Activated CD4-positive, CD25-positive, alpha-beta regulatory T cell treated with anti-CD3 and anti-CD28 coated beads, Interleukin-2, amount 50 U/mL, for 72 hours (primary cell): ENCODE data around the gene ACBD4.

ENCODE experiments used
- DNase-seq: peaks from one replicate; pipeline ENCODE4 v3.0.0; 2021

ACBD4 gene

DNA sequence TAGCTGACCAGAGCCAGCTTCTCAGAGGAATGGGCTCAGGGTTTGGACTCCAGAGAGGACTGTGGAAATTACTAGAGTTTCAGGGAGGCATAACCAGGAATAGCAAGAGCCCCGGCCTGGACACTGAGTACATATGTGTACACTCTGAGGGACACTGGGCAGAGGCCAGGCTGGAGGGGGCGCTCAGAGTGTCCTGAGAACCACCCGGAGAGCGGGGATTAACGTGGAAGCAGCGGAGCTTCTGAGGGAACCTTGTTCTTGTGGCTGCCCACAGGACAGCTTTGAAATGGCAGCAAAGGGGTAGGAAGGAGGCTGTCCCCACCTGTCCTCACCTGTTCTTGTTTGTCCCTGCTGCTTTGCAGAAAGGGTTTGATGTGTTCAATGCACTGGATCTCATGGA lies 31.0 kb upstream of the ACBD4 start:
- no peak for DNase-seq

DNA sequence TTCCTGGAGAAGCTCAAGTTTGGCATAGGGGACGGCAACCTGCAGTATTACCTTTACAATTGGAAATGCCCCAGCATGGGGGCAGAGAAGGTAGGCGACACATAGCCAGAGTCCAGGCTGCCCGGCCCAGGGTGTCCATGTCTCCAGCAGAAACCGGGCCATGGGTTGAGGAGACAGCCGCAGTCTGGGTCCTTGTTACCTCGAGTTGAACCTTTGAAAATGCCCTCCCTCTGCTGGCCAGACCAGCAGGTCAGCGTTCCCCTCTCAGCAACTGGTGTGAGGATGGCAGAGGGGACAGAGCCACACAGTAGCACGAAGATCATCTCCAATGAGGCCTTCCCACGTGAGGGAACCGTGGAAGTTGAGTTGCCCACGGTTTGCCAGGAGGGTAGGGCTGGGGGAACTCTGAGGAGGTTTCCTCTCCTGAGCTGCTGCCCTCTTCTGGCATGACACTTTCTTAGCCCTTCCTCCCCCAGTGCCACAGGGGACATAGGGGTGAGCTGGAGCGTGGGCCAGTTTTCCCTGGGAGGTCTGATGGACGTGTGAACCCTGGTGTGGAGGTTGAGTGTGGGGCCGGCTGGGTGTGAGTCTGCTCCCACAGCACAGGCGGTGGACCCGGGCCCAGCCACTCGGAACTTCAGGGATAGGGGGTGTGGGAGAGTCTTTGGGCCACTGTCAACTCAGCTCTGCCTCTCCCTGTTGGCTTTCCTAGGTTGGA lies 30.4 kb upstream of the ACBD4 start:
- DNase-seq: no peak

DNA sequence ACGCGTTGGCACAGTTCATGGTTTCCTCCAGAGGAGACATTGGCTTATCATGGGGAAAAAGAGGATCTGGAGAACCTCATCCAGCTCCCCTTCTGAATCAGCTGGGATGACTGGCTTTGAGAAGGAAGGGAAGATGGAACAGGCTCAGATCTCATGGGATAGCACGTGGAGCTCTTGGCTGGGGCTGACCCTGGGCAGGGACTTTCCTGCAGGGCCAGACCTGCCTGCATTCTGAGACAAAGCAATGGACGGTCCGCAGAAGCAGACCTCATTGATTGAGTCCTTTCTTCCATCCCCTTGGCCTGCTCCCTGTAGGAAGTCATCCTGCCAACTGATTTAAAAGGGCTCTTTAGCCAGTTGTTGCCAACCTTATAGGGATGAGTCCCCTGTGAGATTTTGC lies 29.4 kb upstream of the ACBD4 start:
- DNase-seq: no peak

DNA sequence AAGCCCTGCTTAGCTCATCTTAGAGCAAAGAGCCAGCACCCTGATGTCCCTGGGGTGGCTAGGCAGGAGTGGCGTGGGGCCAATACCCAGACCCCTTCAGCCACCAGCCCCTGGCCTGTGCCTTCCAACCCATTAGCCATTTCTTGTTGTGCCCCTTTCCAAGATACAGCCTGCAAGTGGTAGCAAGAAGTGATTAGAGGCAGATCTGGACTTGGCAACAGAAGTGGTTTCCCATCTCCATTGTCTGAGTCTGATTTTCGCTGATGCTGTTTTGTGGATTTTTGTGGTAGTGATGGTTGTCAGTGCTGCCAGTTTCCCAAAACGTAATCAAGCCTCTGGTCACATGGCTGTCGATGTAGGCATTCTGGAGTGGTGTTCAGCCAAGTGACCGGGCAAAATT lies 28.9 kb upstream of the ACBD4 start:
- DNase-seq: no peak

GRCh38 chr17:45107293-45108010 lies 28.0 kb upstream of the ACBD4 start:
- no peak for DNase-seq

DNA sequence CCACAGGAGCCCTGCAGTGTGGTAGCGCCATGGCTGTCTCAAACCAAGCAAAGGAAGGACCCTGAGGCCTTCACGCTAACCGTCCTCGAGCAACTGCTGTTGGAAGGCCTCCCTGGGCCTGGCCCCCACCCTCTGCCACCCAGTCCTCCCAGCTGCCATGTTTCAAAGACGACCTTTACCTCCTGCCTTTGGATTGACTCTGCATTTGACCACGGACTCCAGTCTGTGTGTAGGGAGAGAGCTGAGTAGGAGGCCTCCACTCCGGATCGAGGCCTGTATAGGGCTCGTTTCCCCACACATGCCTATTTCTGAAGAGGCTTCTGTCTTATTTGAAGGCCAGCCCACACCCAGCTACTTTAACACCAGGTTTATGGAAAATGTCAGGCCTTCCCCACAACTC lies 27.4 kb upstream of the ACBD4 start:
- no peak for DNase-seq

DNA sequence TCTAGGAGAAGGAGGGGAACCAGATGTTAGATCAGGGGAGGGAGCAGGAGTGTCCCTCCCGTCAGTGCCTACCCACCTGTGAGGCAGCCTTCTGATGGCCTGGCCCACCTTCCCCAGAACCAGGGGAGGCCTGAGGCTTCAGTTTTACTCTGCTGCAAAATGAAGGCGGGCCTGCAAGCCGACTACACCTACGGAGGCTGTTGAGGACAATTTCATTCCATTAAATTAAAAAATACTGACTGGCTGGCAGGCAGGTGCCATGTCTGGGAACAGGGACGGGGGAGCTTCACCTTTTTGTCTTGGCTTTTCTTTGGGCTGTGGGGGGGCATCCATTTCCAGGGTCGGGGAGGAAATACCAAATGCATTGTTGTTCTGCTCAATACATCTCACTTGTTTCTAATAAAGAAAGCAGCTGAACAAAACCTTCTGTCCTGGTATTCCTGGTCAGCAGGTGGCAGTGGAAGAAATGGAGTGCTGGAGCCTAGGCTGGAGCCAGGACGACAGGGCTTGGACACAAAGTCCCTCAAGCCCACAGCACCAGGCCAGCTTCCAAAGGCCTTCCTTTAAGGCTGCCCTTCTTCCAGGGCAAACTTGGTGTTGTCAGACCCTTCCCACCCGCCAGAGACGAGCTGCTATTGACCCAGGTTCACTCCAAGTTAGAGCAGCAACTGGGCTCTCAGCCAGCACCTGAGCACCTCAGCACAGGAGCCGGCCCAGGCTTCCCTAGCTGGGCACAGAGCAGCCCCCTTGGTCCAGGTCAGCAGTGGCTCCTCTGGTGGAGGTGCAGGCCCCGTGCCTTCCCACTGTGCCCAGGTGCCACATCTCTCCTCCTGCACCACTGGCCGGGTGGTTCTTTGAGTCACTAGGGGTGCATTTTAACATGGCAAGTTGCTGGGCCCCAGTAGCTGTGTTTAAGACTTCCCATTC lies 26.6 kb upstream of the ACBD4 start:
- DNase-seq: no peak

DNA sequence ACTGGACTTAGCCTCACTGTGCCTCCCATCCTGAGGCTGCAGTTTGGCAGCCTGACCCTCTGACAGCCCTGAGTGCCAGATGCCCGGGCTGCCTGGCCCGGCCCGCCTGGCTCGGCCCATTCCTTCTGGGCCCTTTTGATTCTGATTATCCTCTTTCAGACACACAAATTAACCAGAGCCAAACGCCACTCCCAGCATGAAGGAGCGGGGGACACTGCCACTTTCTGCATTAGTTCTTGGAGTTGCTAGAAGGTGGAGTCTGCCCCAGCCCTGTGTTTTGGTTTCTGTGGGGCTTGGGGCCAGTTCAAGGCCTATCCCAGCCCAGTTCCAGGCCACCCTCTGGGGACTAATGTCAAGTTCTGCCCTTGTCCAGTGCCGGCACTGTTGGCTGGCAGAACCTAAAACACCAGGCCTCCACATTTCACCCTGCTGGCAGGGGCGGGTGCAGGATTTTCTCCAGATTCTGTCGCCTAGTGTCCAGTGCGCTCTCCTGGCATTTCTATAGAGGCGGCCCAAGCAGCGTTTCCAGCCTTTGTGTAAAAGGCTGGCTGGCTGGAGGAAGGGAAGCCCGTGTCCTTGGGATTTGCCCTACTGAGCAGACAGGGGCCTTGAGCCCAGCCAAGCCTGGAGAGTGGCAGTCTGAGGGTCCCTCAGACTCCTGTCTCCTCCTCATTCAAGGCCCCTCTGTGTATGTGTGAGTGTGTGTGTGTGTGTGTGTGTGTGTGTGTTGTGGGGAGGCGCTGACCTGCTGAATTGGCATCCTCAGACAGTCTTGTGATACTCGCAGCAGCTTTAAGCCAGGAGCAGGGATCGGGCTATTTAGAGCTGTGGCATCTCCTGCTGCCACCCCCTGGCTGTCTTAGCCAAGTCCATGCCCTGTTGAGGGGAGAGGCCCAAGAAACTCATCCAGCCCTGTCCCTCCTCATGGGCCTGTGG lies 24.5 kb upstream of the ACBD4 start:
- no peak for DNase-seq

GRCh38 chr17:45111850-45112249 lies 23.6 kb upstream of the ACBD4 start:
- no peak for DNase-seq

DNA sequence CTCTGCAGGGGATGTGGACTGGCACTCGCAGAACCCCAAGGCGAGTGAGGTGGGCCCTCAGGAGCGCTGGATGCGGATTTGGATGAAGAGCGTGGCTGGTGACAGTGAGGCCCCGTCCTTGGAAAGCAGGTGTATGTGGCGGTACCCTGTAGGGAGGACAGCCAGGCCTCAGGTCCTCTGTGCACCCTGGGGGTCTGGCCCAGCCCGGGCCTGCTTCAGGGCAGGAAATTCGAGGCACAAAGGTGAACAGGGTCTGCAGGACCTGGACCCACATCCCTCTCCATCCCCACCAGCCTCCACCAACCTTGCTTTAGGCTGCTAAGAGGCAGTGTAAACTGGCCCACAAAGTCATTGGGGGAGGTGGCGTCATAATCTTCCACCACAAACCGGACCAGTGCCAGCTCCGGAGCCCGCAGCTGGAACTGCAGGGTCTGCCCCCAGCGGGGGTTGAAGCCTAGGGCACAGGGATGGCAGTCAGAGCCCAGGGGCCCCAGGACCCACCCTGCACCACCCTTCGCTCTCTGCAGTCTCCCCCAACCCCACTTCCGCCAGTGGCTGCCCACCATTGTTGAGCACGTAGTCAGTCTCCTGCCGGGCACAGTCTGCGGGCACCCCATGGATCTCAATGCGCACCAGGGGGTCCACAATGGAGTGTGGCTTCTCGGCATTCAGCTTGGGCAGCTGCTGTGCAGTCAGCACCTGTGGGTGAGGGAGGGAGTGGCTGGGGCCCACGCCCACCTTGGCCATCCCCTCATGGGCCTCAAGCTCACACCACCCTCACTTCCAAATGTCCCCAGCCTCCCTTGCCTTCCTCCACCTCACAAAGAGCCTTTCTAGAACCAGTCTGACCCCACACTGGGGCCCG lies 22.7 kb upstream of the ACBD4 start:
- DNase-seq: no peak

- DNase-seq: no peak
These were observed 22.1 kb upstream of the ACBD4 start for GRCh38 chr17:45113424-45113754.

DNA sequence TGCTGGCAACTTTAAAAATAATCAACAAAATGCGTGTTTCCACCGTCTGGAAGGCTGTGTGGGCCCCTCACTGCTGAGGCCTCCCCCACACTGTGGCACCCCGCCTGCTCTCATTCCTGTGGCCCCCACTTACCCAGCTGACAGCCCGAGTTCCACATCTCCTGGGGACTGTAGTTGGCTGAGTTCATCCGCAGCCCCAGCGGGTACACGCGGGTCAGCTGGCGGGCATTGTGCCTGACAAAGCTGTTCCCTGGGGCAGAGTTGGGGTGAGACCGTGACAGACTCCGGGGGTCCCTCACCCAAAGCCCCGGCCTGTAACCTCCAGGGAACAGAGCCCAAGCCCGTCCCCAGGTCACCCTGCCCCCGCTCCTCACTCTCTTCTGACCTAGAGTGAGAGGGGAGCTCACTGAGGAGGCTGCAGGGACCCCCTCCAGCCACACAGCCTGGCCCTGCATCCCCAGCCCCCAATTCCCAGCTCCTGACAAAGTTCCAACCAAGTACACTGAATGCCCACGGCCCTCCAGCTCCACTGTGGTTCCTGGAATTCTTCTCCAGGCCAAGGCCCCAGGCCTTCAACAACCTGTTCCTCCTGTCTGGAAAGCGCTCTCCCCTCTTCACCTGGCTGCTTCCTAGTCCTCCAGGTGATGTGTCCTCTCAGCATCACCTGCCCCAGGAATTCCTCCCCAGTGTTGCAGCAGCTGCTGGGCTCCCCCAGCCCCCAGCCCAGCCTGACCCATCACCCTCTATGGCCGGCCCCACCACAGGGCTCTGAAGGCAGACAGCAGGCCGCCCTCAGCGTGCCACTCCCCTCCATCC lies 21.2 kb upstream of the ACBD4 start:
- no peak for DNase-seq

DNA sequence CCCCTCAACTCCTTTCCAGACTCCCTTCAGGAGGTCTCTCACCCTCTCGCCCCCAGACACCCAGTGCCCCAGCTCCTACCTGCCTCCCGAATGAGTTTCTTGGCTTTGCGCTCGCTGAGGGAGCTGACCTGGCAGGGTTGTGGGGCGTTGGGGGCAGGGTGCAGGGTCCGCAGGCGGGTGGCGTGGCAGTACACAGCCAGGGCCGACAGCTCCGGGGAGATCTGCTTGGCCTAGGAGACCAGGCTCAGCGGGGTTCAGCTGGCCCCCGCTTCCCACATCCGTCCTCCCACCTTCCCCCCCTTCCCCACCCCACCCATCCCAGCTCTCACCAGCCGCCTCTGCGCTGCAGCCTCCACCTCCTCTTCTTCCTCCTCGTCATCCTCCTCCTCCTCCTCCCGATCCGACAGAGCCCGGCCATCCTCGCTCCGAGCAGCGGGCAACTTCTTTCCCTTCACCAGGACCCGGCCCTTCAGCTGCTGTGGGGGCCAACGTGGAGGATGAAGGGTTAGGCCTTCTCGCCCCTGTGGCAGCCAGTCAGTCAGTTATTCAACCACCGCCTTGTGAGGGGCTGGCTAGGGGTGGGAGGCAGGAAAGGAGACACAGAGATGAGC lies 20.4 kb upstream of the ACBD4 start:
- DNase-seq: no peak

GRCh38 chr17:45115871-45116270 lies 19.6 kb upstream of the ACBD4 start:
- no peak for DNase-seq

GRCh38 chr17:45116434-45117016 lies 19.0 kb upstream of the ACBD4 start:
- DNase-seq: no peak

- DNase-seq: no peak
These were observed 18.2 kb upstream of the ACBD4 start for GRCh38 chr17:45117334-45117733.

- DNase-seq: no peak
These were observed 17.4 kb upstream of the ACBD4 start for GRCh38 chr17:45117848-45118646.

- no peak for DNase-seq
These were observed 16.8 kb upstream of the ACBD4 start for GRCh38 chr17:45118691-45119090.

DNA sequence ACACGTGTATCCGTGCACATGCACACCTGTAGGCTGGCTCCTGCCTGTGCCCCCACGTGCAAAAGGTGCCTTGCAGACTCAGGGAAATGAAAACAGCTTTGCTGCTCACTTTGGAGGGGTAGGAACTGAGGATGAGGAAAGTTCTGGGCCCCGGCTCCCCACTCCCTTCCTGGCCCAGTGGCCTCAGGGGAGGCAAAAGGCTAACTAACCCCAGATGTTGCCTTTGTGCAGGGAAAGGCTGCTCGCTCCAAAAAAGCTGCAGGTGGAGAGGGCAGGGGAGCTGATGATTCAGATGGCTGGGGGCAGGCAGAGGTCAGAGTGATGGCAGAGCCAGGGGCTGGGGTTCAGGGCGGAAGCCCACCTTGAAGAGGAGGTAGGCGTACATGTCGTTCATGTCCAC lies 15.5 kb upstream of the ACBD4 start:
- DNase-seq: no peak
